SK-N-SH (cell line): ENCODE data around the gene PHLPP2. TPM values are rescaled to one million over a fixed set of nuclear protein-coding genes. Genes with fewer than 3 reads are reported as not detected.

Source experiments
- CTCF ChIA-PET: fragments of 300-600, 350-600 bp; formaldehyde crosslinking; extraction: SDS; loops from one replicate; lab custom pipeline; 2021; lab: Yijun Ruan, JAX
- POLR2A ChIA-PET: fragments of 350-600 bp; sonication (Branson Sonifier 250); formaldehyde crosslinking; extraction: SDS; loops from one replicate; lab custom pipeline; 2020; ENCODE audit warnings: antibody characterized with exemption, inconsistent platforms; lab: Yijun Ruan, JAX
- DNase-seq: peaks from one replicate; pipeline ENCODE4 v3.0.0; 2012
- H2AFZ ChIP-seq: fragments of 200-600 bp; sonication (generic); 2 replicates; pipeline ENCODE4 v1.8.1; 2016; ENCODE audit warnings: antibody characterized with exemption, mild to moderate bottlenecking, low read depth
- H3F3A ChIP-seq: fragments of 200-600 bp; sonication (generic); replicated peaks from 2 replicates; pipeline ENCODE3; 2016; ENCODE audit warnings: antibody characterized with exemption, mild to moderate bottlenecking; ENCODE audit not compliant: insufficient read depth
- H3K27ac ChIP-seq, 2 experiments: fragments of 200-500 bp in 1 of 2; fragments of 200-600 bp in 1 of 2; sonication (Bioruptor generic) in 1 of 2; sonication (generic), shearing (Covaris generic) in 1 of 2; 2 replicates each; pipeline versions ENCODE4 v1.5.1 to v1.6.1; 2014 to 2016; ENCODE audit warnings: low read depth in 2 of 2, inconsistent platforms in 1 of 2, low read length in 1 of 2, mild to moderate bottlenecking in 1 of 2, mixed read lengths in 1 of 2
- H3K27me3 ChIP-seq: fragments of 200-600 bp; sonication (generic), shearing (Covaris generic); 2 replicates; pipeline ENCODE4 v1.6.1; 2016; ENCODE audit warnings: mixed run types; ENCODE audit not compliant: insufficient read depth
- H3K36me3 ChIP-seq, 2 experiments: fragments of 200-500 bp in 1 of 2; fragments of 200-600 bp in 1 of 2; sonication (Bioruptor generic) in 1 of 2; sonication (generic) in 1 of 2; replicated peaks in 1 of 2; 2 replicates each; pipeline versions ENCODE3 to v1.5.1; 2014 to 2016; ENCODE audit warnings: low read length in 1 of 2, mild to moderate bottlenecking in 1 of 2; ENCODE audit not compliant: insufficient read depth in 2 of 2, control insufficient read depth in 1 of 2
- H3K4me1 ChIP-seq, 2 experiments: fragments of 200-500 bp in 1 of 2; fragments of 200-600 bp in 1 of 2; sonication (Bioruptor generic) in 1 of 2; sonication (generic), shearing (Covaris generic) in 1 of 2; 2 replicates each; pipeline versions ENCODE4 v1.5.1 to v1.6.1; 2014 to 2016; ENCODE audit warnings: low read depth in 1 of 2, low read length in 1 of 2, mixed run types in 1 of 2; ENCODE audit not compliant: insufficient read depth in 2 of 2, control insufficient read depth in 1 of 2
- H3K4me2 ChIP-seq: fragments of 200-600 bp; sonication (generic), shearing (Covaris generic); 2 replicates; pipeline ENCODE4 v1.6.1; 2017; ENCODE audit warnings: mixed run types
- H3K4me3 ChIP-seq, 2 experiments: fragments of 200-500 bp in 1 of 2; fragments of 200-600 bp in 1 of 2; sonication (Bioruptor generic) in 1 of 2; sonication (generic), shearing (Covaris generic) in 1 of 2; 2 replicates each; pipeline versions ENCODE4 v1.5.1 to v1.8.1; 2014 to 2016; ENCODE audit warnings: low read depth in 2 of 2, inconsistent platforms in 1 of 2, low read length in 1 of 2, mild to moderate bottlenecking in 1 of 2, mixed read lengths in 1 of 2, moderate library complexity in 1 of 2
- H3K79me2 ChIP-seq: fragments of 200-600 bp; sonication (generic); 2 replicates; pipeline ENCODE4 v1.8.1; 2017; ENCODE audit warnings: mild to moderate bottlenecking; ENCODE audit not compliant: insufficient read depth
- H3K9ac ChIP-seq: fragments of 200-600 bp; sonication (generic); 2 replicates; pipeline ENCODE4 v1.6.1; 2017; ENCODE audit warnings: mixed run types
- H3K9me2 ChIP-seq: fragments of 200-600 bp; sonication (generic); 2 replicates; pipeline ENCODE4 v1.6.1; 2017; ENCODE audit warnings: mixed run types
- H3K9me3 ChIP-seq: fragments of 200-600 bp; sonication (generic); 2 replicates; pipeline ENCODE4 v1.6.1; 2017; ENCODE audit warnings: mixed run types, mild to moderate bottlenecking, moderate library complexity
- H4K20me1 ChIP-seq: fragments of 200-600 bp; sonication (generic); 2 replicates; pipeline ENCODE4 v1.6.1; 2017; ENCODE audit warnings: mild to moderate bottlenecking, mixed run types; ENCODE audit not compliant: insufficient read depth
- CHD2 ChIP-seq: fragments of 150-350 bp; IDR thresholded peaks from 2 replicates; pipeline ENCODE4 v1.6.1; 2018; ENCODE audit warnings: low read length; ENCODE audit not compliant: partially characterized antibody
- ELF1 ChIP-seq: IDR thresholded peaks from 2 replicates; pipeline ENCODE4 v1.4.0; 2012
- FOSL2 ChIP-seq: IDR thresholded peaks from 2 replicates; pipeline ENCODE4 v1.4.0; 2012; ENCODE audit warnings: low read depth, mild to moderate bottlenecking, moderate library complexity, borderline replicate concordance
- FOXM1 ChIP-seq: IDR thresholded peaks from 2 replicates; pipeline ENCODE4 v1.4.0; 2012; ENCODE audit warnings: low read depth, mild to moderate bottlenecking
- GABPA ChIP-seq: IDR thresholded peaks from 2 replicates; pipeline ENCODE4 v1.4.0; 2012; ENCODE audit warnings: low read depth, mild to moderate bottlenecking
- MAX ChIP-seq: IDR thresholded peaks from 2 replicates; pipeline ENCODE4 v1.4.0; 2012; ENCODE audit warnings: low read depth
- MEF2A ChIP-seq: IDR thresholded peaks from 2 replicates; pipeline ENCODE4 v1.4.0; 2012; ENCODE audit warnings: low read depth, borderline replicate concordance
- MXI1 ChIP-seq: IDR thresholded peaks from 2 replicates; pipeline ENCODE4 v1.6.1; 2012; ENCODE audit warnings: mild to moderate bottlenecking, low read depth, low read length, improper control_type of control experiment
- NFIC ChIP-seq: IDR thresholded peaks from 2 replicates; pipeline ENCODE4 v1.4.0; 2012; ENCODE audit warnings: borderline replicate concordance
- PBX3 ChIP-seq: IDR thresholded peaks from 2 replicates; pipeline ENCODE4; 2012
- YY1 ChIP-seq: IDR thresholded peaks from 2 replicates; pipeline ENCODE4 v1.4.0; 2012; ENCODE audit warnings: low read depth, mild to moderate bottlenecking
- WGBS: methylation state at CpG from one replicate; pipeline ENCODE4 v1.1.6; 2017; ENCODE audit warnings: low lambda C conversion rate; 5-methylcytosine and 5-hydroxymethylcytosine counted together
- polyA plus RNA-seq, 3 experiments: library from polyadenylated mRNA; depleted of rRNA; stranded (reverse); fragments of >200 nt; gene quantifications; 2 replicates each; pipeline ENCODE4 v1.2.3, GENCODE V29; 2012
- TF ChIP-seq, protein P1 (sequence below): fragments of 150-350 bp; IDR thresholded peaks from 2 replicates; pipeline ENCODE4 v1.6.1; 2017; ENCODE audit warnings: antibody characterized with exemption, low read length, low read depth, borderline replicate concordance

PHLPP2 gene
- polyA plus RNA-seq, 1 of the 3 experiments (the other 2 are of a cell fraction), result 5.5 TPM

GRCh38 chr16:71629278-71630016 is 95.1 kb downstream of the PHLPP2 start:
- ChIA-PET POLR2A (no interaction called here), CTCF (interaction anchor here (0.7 to 2.2 kb wide), 4 partner anchors 15 to 332 kb away, joined by 3 to 12 read pairs (median 3); no protein-coding TSS in a partner anchor)
- Histone ChIP-seq H3K36me3 (no peaks in the 10 kb centered on the region), H2AFZ (no peak overlapping the region), H3K4me3 (no peak overlapping the region), H3K27me3 (peaks cover 2% of the 10 kb centered on the region; the same call in 1 of the 2 replicates), H4K20me1 (no peaks in the 10 kb centered on the region), H3K27ac (no peak overlapping the region), H3K79me2 (no peaks in the 10 kb centered on the region), H3K4me1 (no peaks in the 10 kb centered on the region; a peak in 1 of 4 replicates), H3K9me3 (no peaks in the 10 kb centered on the region)
- 81% methylated on average over 11 of the region's 11 CpGs for WGBS
- no peak for DNase-seq
- TF ChIP-seq MXI1 (no peak), YY1 (no peak), MEF2A (no peak)
- TF ChIP-seq, all 33 proteins: peak for 0
- H3K9ac ChIP-seq, result no peak overlapping the region
- no peaks in the 10 kb centered on the region for H3K9me2 ChIP-seq
- no peaks in the 10 kb centered on the region for H3F3A ChIP-seq
- H3K4me2 ChIP-seq, result no peak overlapping the region

DNA sequence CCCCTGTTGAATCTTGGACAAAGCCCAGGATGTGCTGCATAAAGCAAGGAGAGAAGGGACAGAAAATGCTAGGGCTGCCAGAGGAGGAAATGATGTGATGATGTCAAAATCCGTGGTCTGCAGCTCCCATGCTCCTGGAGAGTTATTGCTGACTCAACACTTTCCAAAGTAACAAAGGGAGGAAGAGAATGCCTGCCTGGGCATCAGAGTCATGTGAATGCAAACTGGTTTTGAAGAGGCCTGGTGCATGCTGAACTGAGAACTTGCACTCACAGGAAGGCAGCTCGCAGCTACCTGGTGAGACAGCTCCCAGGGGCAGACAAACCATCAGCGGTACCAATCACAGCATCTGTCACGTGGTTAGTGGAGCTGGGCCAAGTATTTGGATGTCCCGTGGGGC is 95.7 kb downstream of the PHLPP2 start:
- Histone ChIP-seq H2AFZ (no peak overlapping the region), H3K27ac (no peak overlapping the region), H3K9ac (no peak overlapping the region), H3K79me2 (no peaks in the 10 kb centered on the region), H3K4me3 (no peak overlapping the region), H3K36me3 (no peaks in the 10 kb centered on the region), H3F3A (no peaks in the 10 kb centered on the region), H3K4me1 (no peaks in the 10 kb centered on the region; a peak in 1 of 4 replicates), H3K27me3 (peaks cover 6% of the 10 kb centered on the region), H3K9me3 (no peaks in the 10 kb centered on the region), H3K9me2 (no peaks in the 10 kb centered on the region), H4K20me1 (no peaks in the 10 kb centered on the region), H3K4me2 (no peak overlapping the region)
- no peak for DNase-seq
- no peak for TF ChIP-seq GABPA
- TF ChIP-seq NFIC, result no peak
- TF ChIP-seq FOSL2, result no peak
- no peak for TF ChIP-seq MAX
- TF ChIP-seq ELF1, result no peak
- TF ChIP-seq PBX3, result no peak
- TF ChIP-seq CHD2, result no peak
- no peak for TF ChIP-seq MXI1
- no peak for TF ChIP-seq FOXM1
- no peak for TF ChIP-seq YY1
- TF ChIP-seq, protein P1, sequence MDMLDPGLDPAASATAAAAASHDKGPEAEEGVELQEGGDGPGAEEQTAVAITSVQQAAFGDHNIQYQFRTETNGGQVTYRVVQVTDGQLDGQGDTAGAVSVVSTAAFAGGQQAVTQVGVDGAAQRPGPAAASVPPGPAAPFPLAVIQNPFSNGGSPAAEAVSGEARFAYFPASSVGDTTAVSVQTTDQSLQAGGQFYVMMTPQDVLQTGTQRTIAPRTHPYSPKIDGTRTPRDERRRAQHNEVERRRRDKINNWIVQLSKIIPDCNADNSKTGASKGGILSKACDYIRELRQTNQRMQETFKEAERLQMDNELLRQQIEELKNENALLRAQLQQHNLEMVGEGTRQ, result no peak
- ChIA-PET POLR2A (no interaction called here), CTCF (interaction anchor here (0.9 to 2.2 kb wide), 4 partner anchors 16 to 332 kb away, joined by 3 to 12 read pairs (median 3); no protein-coding TSS in a partner anchor)
- 71% methylated on average over 5 of the region's 5 CpGs for WGBS
